Measurements from ENCODE around the gene CNTNAP5. TPM values are rescaled to one million over a fixed set of nuclear protein-coding genes. Genes with fewer than 3 reads are reported as not detected.

The CNTNAP5 gene
- total RNA-seq, 2 donors from 2014 or later = not detected

- intact Hi-C loops (cut with DNase I) = no loop called here
- DNase-seq (ENCODE audit: low spot score) = no peak
These were observed 857.3 kb downstream of the CNTNAP5 start for GRCh38 chr2:124882423-124882822.

GRCh38 chr2:124883595-124883994, 858.5 kb downstream of the CNTNAP5 start:
- no peak for DNase-seq (ENCODE audit: low spot score)
- intact Hi-C loops (cut with DNase I) = no loop called here

DNA sequence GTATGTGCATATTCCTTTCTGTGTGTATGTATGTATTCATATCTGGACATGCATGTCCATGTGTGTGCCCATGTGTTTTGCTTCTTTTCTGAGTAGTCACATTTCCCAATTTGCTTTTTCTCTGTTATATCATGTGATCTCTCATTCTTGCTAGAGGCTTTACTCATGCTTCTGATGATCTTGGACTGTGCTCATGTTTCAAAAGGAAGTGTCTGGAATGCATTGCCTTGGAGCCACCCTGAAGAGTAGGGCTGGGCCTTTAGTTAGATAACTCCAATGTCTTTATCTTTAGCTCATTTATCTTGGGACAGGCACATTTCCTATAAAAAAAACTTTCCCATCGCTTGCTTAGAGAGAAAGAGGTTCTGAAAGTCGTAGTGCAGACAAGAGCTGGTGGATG, 859.2 kb downstream of the CNTNAP5 start:
- intact Hi-C loops (cut with DNase I) = no loop called here
- DNase-seq (ENCODE audit: low spot score) = no peak

DNA sequence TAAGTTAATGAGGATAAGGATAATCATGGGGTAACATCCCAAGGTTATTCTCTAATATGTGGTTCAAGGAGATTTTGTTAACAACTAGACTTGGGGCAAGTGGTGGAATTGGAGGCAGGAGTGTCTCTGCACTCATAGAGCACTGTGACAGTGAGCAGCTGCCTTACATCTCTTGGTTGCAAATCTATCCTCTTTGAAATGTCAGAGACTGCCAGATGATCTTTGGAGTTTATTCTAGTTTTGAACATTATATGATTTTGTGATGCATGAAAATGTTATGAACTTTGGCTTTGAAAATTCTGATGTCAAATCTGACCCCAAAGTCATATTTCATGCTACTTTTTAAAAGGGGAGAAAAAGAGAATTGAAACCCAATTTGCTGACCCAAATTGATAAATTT, 861.1 kb downstream of the CNTNAP5 start:
- intact Hi-C loops (cut with DNase I) = no loop called here

GRCh38 chr2:124887466-124887865, 862.4 kb downstream of the CNTNAP5 start:
- intact Hi-C loops (cut with DNase I) = no loop called here
- no peak for DNase-seq (ENCODE audit: low spot score)

More for the DNA sequence above, 861.1 kb downstream of the CNTNAP5 start:
- DNase-seq (ENCODE audit: low spot score) = no peak

DNA sequence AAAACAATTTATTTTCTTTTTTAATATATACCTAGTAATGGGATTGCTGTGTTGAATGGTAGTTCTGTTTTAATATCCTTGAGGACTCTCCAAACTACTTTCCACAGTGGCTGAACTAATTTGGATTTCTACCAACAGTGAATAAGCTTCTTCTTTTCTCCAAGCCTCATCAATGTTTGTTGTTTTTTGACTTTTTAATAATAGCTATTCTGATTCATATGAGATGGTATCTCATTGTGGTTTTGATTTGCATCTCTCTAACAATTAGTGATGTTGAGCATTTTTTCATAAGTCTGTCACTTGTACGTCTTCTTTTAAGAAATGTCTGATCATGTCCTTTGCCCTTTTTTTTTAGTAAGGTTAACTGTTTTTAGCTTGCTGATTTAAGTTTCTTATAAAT, 863.3 kb downstream of the CNTNAP5 start:
- intact Hi-C loops (cut with DNase I) = no loop called here
- no peak for DNase-seq (ENCODE audit: low spot score)

GRCh38 chr2:124894199-124894598, 869.1 kb downstream of the CNTNAP5 start:
- intact Hi-C loops (cut with DNase I) = no loop called here
- no peak for DNase-seq (ENCODE audit: low spot score)

DNA sequence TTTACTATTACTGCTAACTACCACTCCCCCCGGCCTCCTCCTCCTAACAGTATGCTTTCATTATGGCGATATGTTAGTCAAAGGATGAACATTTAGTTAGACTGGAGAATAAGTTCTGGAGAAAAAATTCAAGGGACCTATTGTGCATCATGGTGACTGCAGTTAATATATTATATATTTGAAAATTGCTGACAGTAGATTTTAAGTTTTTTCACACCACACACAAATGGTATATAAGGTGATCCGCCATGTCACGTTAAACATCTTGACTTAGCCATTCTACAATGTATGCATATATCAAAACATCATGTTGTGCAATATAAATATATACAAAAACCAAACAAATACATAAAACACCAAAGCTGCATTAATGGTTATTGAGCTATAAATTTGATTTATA, 873.7 kb downstream of the CNTNAP5 start:
- no peak for DNase-seq (ENCODE audit: low spot score)
- intact Hi-C loops (cut with DNase I) = no loop called here

DNA sequence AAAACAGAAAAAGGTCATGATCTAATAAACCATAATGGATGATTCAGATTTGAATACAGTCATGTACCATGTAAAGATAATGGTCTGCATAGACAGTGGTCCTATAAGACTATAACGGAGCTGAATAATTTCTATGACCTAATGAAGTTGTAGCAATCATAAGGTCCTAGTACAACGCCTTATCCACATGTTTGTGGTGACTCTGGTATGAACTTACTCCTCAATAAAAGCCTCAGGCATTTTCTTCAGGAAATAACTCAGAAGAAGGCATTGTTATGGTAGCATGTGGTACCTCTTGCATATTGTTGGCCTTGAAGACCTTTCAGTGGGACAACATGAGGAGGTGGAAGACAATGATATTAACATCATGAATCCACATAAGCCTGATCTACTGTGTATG, 883.3 kb downstream of the CNTNAP5 start:
- no peak for DNase-seq (ENCODE audit: low spot score)
- intact Hi-C loops (cut with DNase I) = no loop called here

DNA sequence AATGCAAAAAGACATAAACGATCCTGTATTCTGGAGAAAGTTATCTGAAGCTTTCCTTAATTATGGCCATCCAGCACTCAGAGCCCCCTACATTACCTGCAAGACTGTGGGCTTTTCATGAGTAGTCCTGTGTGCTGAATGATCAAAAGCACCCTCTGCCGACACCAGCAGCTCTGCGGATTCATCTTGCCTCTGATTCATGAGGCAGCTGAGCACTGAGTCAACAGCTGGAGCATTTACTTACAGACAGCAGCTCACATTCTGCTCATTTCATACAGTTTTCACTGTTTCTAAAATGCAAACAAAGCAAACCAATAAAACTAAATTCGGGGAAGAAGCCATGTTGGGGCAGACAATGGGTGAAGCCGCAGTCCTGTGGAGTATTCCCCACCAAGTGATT, 886.5 kb downstream of the CNTNAP5 start:
- DNase-seq (ENCODE audit: low spot score) = no peak
- intact Hi-C loops (cut with DNase I) = no loop called here

DNA sequence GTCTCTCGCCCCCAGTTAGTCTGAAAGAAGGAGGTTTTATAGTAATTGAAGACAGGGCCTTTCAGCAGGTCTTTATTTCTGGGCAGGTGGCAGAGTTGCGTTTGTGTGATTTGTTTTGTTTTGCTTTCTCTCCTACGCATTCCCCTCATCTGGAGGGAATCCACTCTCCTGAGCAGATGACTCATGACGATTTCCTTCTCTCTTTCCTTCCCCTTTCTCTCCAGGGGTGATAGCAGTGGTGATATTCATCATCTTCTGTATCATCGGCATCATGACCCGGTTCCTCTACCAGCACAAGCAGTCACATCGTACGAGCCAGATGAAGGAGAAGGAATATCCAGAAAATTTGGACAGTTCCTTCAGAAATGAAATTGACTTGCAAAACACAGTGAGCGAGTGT, 888.8 kb downstream of the CNTNAP5 start:
- DNase-seq (ENCODE audit: low spot score) = no peak
- intact Hi-C loops (cut with DNase I) = no loop called here

- intact Hi-C loops (cut with DNase I) = no loop called here
- no peak for DNase-seq (ENCODE audit: low spot score)
These were observed 890.5 kb downstream of the CNTNAP5 start for GRCh38 chr2:124915567-124915966.

GRCh38 chr2:124919296-124919695, 894.2 kb downstream of the CNTNAP5 start:
- DNase-seq (ENCODE audit: low spot score) = no peak
- intact Hi-C loops (cut with DNase I) = no loop called here

GRCh38 chr2:124920448-124920847, 895.4 kb downstream of the CNTNAP5 start:
- intact Hi-C loops (cut with DNase I) = no loop called here
- no peak for DNase-seq (ENCODE audit: low spot score)

- intact Hi-C loops (cut with DNase I) = no loop called here
- no peak for DNase-seq (ENCODE audit: low spot score)
These were observed 896.1 kb downstream of the CNTNAP5 start for GRCh38 chr2:124921191-124921590.

GRCh38 chr2:124923097-124923496, 898.0 kb downstream of the CNTNAP5 start:
- DNase-seq (ENCODE audit: low spot score) = no peak
- intact Hi-C loops (cut with DNase I) = no loop called here

GRCh38 chr2:124933883-124934282, 908.8 kb downstream of the CNTNAP5 start:
- no peak for DNase-seq (ENCODE audit: low spot score)
- intact Hi-C loops (cut with DNase I) = no loop called here

GRCh38 chr2:124953921-124954320, 928.8 kb downstream of the CNTNAP5 start:
- no peak for DNase-seq (ENCODE audit: low spot score)
- intact Hi-C loops (cut with DNase I) = no loop called here

GRCh38 chr2:124959581-124959980, 934.5 kb downstream of the CNTNAP5 start:
- intact Hi-C loops (cut with DNase I) = no loop called here
- no peak for DNase-seq (ENCODE audit: low spot score)

GRCh38 chr2:124961132-124961531, 936.0 kb downstream of the CNTNAP5 start:
- DNase-seq (ENCODE audit: low spot score) = no peak
- intact Hi-C loops (cut with DNase I) = no loop called here
